KG1 (cell line): ENCODE data around the gene C1orf210.

ENCODE experiments used
- DNase-seq: peaks from one replicate; lab custom pipeline; 2025; lab: John Stamatoyannopoulos, UW

The C1orf210 gene

DNA sequence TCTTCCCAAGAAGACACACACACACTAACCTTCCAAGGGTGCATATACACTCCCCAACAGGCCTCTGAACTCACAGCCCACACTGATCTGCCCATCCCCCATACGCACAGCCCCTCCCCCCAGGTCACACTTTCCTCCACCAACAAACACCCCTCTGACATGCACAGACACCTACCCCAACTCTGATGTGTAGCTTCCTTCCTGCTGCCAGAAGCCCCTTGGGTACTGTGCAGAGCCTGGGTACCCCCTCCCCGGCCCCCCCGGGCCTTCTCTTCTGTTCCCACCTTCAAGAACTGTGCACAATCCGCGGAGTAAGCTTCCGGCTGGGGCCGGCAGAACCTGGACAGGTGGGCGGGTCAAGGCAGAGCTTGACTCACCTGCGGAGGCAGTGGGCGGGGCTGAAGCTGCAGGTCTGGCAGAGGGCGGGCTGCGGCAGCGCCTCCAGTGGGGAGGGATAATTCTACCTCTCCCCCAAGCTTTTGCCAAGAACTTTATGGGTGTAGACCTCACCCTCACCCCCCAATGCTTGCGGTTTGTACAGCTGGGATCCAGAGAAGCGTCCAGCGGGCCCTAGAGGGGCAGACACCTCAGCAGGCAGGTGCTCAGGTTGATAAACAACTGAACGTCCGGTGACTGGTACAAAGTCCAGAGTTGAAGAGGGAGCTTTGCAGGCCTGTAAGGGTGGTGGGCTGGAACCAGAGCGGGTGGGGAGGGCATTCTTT is at the start of gene C1orf210:
TSS of gene C1orf210 (minus strand) at position 313 of the 722 bp plus-strand sequence. CDS start 2,311 bp downstream, outside the sequence.
- DNase-seq = no peak

DNA sequence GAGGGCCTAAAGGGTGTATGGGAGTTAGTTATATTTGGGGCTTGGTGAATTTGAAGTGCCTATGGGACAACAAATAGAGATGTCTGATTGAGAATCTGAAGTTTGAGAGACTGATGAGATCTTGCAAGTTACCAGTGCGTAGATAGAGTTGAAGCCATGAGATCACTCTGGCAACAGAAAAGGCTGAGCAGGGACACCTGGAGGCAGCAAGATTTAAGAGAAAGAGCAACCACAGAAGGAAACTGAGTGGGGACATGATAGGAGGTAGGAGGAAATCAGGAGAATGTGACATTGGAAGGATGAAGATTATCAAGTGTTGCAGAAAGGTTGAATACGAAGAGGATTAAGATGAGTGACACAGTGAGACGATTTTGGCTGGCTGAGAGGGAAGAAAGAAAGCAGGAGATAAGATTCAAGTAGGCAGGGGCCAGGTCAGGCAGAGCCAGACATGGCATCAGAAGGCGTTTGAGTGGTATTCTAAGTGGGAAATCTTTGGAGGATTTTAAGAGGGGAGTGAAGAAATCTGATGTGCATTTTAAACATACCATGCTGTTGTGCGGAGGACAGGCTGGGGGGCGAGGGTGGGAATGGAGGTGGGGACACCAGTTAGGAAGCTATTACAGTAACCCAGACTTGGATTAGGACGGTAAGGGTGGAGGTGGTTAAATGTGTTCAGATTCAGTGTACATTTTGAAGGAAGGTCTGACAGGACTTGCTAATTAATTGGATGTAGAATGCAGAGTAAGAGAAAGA is 49.2 kb upstream of the C1orf210 start:
- DNase-seq = no peak

DNA sequence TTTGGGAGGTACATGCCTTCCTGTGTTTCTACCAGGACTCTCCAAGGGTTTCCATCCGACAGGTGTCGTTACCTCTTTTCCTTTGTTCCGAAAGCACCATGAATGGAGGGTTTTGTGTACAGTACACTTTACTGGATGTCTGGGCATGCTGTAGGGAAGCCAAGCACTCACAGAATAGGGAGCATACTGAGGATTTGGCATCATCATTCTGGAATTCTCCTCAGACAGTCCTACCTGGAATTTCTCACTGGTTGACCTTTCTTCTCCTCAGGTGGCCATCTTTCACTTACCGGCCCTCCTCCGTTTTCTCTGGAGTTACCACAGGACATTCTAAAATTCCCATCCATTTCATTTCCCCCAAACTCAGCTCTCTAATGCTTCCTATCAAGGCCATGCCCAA is 46.3 kb upstream of the C1orf210 start:
- DNase-seq = no peak

DNA sequence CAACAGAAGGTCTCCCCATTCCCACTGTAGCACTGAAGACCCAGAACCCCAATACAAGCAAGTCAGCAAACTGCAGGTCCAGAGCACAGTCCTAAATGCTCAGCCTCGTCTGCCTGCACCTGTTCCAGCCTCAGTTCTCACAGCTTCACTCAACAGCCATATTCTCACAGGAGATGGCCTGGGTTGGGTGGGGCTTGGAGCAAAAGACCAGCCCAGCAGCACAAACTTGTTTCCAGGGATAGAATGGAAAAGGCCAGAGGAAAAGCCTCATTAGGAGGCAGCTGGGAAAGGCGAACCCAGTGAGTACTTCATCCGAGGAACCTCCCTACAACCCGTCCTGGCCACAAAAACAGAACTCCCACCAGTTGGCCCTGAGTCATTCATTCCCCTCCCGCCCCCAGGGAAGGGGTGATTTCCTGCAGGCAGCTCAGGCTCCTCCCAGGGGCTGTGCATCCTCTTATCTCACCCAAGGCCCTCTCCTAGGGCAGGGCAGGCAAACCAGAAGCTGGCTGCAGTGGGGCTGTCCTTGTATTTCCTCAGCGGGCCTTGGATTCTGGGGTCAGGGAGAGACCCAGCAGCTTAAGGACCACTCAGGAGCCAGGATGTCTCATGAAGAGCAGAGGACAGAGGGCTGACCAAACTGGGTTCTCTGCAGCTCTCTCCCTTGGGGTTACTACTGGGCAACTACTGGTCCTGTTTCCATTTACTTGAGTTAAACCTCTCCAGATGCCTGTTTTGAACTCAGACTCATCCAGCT is 44.8 kb upstream of the C1orf210 start:
- DNase-seq = no peak

DNA sequence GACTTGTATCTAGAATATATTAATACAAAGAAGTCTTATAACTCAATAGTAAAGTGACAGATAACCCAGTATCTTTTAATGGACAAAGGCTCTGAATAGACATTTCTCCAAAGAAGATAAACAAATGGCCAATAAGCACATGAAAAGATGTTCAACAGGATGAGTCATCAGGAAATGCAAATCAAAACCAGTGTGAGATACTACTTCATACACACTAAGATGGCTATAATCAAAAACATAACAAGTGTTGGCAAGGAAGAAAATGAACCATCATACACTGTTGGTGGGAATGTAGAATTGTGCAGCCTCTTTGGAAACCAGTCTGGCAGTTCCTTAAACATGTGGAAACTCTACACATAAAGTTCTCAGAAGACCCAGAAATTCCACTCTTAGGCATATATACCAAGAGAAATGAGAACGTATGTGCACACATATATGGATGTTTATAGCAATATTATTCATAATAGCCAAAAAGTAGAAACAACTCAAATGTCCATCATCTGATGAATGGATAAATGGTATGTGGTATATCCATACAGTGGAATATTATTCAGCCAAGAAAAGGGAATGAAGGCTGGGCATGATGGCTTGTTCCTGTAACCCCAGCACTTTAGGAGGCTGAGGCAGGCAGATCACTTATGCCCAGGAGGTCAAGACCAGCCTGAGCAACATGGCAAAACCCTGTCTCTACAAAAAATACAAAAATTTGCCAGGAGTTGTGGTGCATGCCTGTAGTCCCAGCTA is 42.3 kb upstream of the C1orf210 start:
- no peak for DNase-seq

DNA sequence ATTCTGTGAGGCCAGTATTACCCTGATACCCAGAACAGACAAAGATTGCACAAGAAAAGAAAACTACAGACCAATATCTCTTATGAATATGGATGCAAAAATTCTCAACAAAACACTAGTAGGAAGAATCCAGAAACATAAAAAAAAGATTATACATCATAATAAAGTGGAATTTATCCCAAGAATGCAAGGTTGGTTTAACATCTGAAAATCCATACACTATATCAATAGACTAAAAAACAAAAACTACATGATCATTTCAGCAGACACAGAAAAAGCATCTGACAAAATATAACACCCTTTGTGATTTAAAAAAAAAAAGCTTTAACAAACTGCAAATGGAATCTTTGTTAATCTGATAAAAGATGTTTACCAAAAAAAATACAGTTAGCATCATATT is 40.0 kb upstream of the C1orf210 start:
- no peak for DNase-seq

DNA sequence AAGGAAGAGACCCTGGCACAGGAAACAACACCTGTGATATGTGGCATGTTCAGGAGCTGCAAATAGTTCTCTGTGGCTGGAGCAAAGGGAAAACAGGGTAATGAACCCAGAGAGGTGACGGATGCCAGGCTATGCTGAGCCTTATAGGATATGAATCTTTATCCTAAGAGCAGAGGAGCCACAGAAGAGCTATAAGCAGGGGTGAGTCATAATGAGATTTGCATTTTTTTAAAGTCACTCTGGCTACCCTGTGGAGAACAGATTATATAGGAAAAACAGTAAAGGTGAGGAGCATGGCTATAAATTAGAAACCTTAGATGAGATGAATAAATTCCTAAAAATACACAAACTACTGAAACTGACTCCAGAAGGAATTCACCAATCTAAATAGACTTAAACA is 39.4 kb upstream of the C1orf210 start:
- no peak for DNase-seq

DNA sequence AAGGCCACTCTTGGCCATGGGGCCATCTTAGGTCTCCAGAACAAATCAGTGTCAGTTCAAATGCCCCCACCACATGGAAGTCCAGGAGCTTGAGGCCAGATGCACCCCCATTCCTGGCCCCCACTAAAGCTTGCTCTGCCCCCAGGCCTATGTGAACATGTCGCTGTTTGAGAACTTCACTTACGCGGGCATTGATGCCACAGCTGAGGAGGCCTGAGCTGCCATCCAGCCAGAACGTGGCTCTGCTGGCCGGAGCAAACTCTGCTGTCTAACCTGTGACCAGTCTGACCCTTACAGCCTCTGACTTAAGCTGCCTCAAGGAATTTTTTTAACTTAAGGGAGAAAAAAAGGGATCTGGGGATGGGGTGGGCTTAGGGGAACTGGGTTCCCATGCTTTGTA is 37.1 kb upstream of the C1orf210 start:
- no peak for DNase-seq

DNA sequence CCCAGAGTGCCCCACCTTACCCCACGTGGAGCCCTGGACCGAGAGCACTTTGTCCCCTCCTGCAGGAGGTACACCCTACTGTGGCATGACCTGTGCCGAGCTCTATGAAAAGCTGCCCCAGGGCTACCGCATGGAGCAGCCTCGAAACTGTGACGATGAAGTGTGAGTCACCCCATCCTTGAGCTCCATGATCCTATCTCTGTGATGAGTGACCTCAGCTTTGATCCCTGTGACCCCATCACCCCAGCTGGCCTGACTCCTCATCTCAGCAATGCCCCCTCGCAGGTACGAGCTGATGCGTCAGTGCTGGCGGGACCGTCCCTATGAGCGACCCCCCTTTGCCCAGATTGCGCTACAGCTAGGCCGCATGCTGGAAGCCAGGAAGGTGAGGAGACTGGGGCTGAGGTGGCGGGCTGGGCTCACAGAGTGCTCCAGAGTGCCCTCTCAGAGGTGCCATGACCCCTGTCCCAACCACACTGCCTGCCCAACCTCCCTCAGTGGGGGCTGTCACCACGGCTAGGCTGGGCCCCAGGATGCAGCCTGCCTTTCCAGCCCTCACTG is 36.0 kb upstream of the C1orf210 start:
- no peak for DNase-seq

DNA sequence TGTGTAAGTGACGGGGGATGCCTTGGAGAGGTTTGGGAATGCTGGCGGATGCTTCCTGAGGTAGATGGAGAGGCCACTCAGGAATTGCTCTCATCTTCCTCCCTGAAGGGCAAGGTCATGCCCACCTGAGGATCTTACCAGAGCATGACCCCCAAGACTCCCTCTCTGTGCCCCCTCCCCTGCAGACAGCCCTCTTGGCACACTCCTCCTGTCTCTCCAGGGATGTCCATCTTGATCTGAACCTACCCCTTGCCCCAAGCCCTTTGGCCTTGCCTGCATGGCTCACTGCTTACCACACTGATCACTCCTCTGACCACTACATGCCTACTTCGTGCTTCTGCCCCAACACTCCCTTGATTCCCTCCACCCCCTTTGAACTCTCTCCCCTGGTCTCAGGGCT is 34.4 kb upstream of the C1orf210 start:
- no peak for DNase-seq

DNA sequence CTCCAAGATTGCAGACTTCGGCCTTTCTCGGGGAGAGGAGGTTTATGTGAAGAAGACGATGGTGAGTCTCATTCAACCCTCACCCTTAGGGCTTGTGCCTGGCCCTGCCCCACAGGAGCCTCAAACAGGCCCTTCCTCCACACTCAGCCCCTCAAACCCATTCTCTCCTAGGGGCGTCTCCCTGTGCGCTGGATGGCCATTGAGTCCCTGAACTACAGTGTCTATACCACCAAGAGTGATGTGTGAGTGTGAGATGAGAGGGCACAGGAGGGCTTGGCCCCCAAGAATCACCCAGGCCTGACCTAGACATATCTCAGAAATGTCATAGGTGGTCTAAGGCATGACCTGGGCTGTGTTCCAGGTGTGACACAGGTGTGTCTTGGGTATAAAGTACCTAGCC is 33.9 kb upstream of the C1orf210 start:
- no peak for DNase-seq

DNA sequence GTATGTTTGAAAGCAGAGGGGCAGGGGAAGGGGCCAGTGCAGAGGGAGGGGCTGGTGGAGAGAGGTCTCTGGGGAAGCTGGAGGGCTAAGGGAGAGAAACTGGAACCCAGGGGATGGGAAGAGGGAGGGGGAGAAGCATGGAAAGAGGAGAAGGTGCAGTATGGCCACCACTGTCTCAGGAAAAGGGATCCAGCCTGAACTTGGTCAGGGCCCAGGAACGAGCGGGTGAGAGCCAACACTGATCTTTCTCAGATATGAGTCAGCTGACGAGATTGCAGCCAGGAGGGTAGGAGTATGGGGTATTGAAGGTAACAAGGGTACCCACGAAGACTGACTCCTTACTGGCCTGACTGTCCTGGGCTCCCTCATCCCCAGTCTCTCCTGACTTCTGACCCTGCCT is 33.5 kb upstream of the C1orf210 start:
- no peak for DNase-seq

DNA sequence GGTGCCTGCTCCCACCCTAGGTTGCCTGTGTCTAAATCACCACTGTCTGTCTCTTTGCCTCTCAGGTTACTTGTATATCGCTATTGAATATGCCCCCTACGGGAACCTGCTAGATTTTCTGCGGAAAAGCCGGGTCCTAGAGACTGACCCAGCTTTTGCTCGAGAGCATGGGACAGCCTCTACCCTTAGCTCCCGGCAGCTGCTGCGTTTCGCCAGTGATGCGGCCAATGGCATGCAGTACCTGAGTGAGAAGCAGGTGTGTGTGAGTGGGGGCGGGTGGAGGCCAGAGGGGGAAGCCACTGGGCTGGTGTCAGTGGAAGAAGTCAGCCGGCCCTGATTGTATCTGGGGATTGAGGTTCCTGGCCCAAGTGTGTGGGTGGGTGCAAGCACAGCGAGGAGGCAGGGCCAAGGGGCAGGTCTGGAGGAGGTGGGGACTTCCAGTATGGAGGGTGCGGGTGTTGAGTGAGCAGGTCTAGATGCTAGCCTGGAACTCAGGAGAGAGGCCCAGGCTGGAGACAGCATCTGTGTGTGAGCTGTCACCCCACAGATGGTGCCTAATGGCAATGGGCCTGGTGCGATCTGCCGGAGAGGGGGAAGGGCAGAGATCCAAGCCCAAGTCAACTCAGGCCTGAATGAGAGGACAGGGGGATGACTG is 32.6 kb upstream of the C1orf210 start:
- DNase-seq = no peak

DNA sequence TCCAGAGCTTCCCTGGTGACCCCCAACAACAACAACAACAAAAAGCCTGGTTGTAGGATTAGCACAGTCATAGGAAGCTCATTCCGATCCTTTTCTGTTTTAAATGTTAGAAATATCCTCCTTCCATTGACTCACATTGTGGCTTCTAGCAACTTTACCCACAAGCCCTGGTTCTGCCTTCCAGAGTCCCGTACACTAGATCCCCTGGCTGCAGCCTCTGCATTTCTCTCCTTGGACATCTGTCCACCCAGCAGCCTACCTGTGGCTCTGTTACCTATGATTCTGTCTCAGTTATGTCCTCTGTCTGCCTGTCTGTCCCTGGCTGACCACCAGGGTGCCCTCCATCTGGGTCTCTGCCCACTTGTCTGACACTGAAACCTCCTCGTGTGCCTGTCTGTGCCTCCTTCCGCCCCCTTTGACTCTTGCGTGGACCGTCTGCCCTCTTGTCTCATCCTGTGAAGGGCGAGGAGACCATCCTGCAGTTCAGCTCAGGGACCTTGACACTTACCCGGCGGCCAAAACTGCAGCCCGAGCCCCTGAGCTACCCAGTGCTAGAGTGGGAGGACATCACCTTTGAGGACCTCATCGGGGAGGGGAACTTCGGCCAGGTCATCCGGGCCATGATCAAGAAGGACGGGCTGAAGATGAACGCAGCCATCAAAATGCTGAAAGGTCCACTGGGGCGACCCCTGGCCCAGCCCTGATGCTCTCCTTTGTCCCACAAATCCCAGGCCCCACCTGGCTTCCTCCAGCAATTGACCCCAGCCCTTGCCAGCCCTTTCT is 31.5 kb upstream of the C1orf210 start:
- no peak for DNase-seq

DNA sequence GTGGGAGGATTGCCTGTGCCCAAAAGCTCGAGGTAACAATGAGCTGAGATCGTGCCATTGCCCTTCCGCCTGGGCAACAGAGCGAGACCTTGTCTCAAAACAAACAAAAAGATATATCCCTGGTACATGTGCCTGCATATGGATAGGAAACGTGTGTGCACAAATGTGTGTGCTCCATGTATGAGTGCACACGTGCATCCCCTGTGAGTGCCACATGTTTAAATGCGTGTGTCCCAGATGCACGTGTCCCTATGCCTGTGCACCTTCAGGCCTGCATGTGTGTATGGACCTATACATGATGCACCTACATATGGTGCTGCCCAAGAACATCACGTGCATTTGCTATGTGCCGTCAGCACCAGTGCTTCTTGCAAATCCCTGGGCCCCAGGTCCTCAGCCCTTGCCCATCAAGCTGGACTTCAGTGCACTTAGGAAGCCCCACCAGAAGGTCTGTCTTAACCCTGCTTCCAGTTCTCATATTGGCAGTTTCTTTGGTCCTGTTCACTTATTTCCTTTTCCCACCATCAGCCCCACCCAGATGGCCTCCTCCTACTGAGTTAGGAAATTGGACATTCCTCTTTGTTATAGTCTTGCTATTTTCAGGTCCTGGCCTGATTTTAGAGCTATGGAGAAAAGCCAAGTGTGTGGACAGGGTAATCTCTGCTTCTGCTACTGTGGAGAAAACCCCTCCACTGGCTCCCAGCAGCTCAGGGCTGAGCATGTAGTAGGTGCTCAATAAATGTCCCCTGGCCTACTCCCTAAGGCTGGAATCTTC is 30.8 kb upstream of the C1orf210 start:
- no peak for DNase-seq

DNA sequence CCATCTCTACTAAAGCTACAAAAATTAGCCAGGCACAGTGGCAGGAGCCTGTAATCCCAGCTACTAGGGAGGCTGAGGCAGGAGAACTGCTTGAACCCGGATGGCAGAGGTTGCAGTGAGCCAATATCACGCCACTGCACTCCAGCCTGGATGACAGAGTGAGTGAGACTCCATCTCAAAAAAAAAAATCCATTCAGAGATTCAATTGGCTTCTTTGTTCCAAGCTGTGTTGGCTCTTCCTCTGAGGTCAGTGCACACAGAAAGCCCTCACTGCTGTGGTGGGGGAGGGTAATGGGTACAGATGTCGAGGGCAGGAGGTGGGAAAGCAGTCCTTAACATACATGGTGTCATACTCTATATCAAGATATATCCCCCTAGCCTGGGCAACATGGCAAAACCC is 30.1 kb upstream of the C1orf210 start:
- no peak for DNase-seq

DNA sequence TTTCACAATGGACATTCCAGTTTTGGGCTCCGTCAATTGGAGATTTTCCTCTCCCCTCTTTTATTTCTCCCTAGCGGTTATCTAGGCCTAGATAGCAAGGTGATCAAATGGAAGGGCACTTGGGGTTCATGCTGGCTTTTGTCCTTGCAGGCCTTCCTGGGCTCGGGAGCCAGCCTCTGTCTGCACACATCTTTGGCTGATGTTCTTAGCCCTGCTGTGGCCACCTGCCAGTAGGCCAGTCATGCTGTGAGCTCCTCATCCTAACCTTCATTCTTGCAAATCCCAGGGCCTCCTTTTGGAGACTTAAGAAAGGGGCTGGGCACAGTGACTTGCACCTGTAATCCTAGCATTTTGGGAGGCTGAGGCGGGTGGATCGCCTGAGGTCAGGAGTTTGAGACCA is 28.9 kb upstream of the C1orf210 start:
- DNase-seq = no peak

DNA sequence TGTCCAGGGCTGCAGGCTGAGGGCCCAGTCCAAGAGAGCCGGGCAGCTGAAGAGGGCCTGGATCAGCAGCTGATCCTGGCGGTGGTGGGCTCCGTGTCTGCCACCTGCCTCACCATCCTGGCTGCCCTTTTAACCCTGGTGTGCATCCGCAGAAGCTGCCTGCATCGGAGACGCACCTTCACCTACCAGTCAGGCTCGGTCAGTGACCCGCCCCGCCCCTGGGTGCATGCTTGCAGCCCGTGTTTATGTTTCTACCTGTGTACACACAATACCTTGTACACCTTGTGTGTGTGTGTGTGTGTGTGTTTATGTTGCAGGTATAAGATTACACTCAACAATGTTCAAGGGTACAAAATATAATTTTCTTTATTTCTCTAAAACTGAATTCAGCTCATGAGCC is 28.4 kb upstream of the C1orf210 start:
- DNase-seq = no peak

DNA sequence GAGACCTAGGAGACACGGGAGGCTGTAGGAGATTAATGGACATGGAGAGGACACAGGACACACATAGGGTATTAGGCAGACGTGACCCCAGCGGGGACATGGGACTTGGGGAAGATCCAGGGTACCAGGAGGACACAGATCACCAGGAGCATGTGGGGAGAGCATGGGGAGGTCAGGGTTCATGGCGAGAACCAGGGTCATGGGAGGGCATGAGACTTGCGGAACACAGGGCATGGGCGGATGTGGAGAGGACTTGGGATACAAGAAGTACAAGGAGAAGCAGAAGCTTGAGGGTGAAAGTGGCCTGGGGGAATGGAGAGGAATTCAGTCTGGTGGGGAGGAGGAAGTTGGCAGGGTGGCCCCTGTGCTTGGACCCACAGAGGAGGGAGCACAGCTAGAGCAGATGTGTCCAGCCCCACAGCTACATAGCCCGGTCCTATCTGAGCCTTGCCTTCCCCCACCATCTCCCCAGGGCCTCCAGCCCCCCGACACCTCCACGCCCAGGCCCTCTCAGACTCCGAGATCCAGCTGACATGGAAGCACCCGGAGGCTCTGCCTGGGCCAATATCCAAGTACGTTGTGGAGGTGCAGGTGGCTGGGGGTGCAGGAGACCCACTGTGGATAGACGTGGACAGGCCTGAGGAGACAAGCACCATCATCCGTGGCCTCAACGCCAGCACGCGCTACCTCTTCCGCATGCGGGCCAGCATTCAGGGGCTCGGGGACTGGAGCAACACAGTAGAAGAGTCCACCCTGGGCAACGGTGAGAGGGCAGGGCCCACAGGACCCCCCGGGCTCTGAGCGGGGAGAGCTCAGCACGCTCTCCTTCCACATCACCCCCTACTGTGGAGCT is 27.5 kb upstream of the C1orf210 start:
- DNase-seq = no peak
